ENCODE data around the gene CBLL1. TPM values are rescaled to one million over a fixed set of nuclear protein-coding genes. Genes with fewer than 3 reads are reported as not detected.

Gene CBLL1
- total RNA-seq, 1 donor from 2014 or later, result 47.9 TPM

GRCh38 chr7:107809179-107809578, 65.2 kb downstream of the CBLL1 start:
- intact Hi-C loops (cut with micrococcal nuclease), result no loop called here

DNA sequence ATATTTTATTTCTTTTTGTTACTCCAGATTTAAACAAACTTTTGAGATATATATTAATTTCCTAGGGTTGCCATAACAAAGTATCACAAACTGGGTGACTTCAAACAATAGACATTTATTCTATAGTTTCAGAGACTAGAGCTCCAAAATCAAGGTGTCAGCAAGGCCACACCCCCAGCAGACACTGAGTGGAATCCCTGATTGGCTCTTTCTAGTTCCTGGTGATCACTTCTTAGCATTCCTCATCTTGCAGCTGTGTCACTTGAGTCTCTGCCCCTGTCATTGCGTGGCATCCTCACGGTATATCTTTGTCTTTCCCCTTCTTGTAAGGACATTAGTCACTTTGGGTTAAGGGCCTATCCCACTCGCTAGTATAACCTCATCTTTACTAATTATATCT, 66.7 kb downstream of the CBLL1 start:
- intact Hi-C loops (cut with micrococcal nuclease), result no loop called here

Other genes with a start within 250 kb of the CBLL1 start
- 42.7 and 47.8 TPM in 2 replicates for gene COG5, start 180.2 kb upstream of the CBLL1 start, total RNA-seq
- gene DUS4L, start 180.2 kb upstream of the CBLL1 start, total RNA-seq, result 9.6 and 11.2 TPM in 2 replicates
- gene BCAP29, start 163.9 kb upstream of the CBLL1 start, total RNA-seq, result 51.4 and 58.8 TPM in 2 replicates
- gene SLC26A4, start 83.3 kb upstream of the CBLL1 start, total RNA-seq, result 17.4 and 17.8 TPM in 2 replicates
- gene SLC26A3, start 59.1 kb downstream of the CBLL1 start, total RNA-seq, result not detected in 2 replicates
- 76.2 and 77.9 TPM in 2 replicates for gene DLD, start 147.0 kb downstream of the CBLL1 start, total RNA-seq